GM18526 (cell line): ENCODE data around the gene UPF3A.

Source experiments
- POLR2A ChIP-seq: IDR thresholded peaks from 3 replicates; pipeline ENCODE4 v1.6.1; 2011; ENCODE audit not compliant: insufficient read length; ENCODE audit errors: extremely low read depth

The UPF3A gene

GRCh38 chr13:114284680-114285079 is 3.3 kb downstream of the UPF3A start:
- TF ChIP-seq POLR2A: no peak

- no peak for TF ChIP-seq POLR2A
These were observed 3.9 kb downstream of the UPF3A start for GRCh38 chr13:114285166-114285808.

DNA sequence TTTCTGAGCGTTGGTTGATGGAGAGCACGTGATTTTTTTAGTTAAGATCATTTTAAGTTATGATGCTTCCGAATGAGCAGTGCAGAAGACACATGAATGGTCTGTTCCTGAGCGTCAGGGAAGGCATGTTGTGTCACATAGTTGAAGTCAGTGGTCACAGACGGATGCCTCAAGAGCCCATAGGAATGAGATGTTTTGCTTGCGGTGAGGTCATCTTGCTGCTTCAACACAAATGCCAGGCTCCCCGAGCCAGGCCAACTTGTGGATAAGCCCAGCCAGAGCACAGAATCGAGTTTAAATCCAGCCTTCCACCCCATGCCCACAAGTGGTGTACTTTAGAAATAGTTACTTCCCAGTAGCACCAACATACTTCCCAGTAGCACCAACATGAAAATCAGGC is 5.4 kb downstream of the UPF3A start:
- no peak for TF ChIP-seq POLR2A

DNA sequence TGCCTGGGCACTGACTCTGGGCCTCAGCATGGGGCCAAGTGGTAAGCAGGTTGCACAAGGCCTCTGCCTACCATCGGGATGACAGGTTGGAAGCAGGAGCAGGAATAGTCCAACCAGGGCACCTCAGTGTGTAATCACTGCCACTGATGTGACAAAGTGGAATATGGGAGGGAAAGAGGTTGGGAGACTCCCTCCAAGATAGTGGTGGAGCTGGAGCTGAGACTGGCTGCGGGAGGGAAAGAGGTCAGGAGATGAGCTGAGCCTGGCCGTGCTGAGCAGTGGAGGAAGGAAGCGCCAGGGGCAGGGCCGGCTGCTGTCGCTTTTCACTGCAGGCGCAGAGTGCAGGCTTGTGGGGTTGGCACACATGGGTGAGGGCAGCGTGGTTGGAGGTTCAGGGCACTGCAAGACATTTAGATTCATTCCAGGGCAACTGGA is 6.8 kb downstream of the UPF3A start:
- TF ChIP-seq POLR2A: no peak

- no peak for TF ChIP-seq POLR2A
These were observed 15.0 kb downstream of the UPF3A start for GRCh38 chr13:114296448-114296847.

- no peak for TF ChIP-seq POLR2A
These were observed 15.5 kb downstream of the UPF3A start for GRCh38 chr13:114296902-114297301.

GRCh38 chr13:114298866-114299265 is 17.5 kb downstream of the UPF3A start:
- no peak for TF ChIP-seq POLR2A

DNA sequence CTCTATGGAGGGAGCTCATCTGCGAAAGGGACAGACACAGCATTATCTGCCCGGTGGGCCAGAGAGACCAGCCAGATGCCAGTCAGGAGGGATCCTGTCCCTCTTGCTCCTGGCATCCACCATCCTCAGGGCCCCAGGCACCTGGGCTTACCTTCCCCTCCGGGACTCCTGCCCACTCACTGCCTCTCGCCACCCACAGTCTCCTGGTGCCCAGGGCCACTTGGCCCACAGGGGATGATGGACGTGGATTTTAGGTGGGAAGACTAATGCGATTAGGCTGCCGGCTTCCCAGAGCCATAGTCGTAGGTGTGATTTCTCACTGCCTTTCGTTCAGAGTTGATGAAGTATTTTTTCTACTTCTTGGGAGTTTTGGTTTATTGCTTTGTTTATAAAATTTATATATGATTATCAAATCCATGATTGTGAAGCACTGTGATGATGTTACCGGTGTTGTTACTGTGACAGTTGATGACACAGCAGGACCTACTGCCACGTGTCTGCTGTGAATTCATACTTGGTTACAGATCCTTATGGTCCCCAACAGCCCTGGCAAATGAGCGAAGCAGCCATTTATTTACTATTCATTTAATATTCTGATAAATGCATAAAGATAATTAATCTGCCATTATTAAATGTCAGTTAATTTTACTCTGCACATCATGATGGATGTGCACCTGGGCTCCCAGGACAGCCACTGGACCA is 18.4 kb downstream of the UPF3A start:
- no peak for TF ChIP-seq POLR2A

DNA sequence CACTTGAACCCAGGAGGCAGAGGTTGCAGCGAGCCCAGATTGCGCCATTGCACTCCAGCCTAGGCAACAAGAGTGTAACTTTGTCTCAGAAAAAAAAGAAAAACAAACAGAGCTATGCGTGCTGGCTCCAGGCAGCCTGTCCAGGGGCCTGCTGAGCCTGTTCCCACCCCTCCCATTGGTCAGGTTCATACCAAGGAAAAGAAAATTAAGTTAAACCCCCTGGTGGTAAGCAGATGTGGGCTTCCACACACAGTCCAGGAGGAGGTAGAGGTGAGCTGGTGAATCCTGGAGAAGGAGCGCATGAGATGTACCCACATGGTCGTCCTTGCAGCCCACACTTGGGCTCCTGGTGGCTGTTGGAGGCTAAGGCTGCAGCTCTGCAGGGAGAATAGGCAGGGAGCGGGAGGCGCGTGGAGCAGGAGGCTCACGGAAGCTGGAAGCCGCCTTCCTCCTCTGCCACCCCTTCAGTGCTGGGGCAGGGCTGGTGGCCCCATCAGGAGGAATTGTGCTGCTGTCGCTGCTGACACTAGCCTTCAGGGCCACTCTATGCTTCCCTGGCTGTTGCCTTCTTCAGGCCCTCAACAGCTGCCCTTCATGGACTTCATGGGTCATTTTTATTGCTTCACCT is 22.4 kb downstream of the UPF3A start:
- TF ChIP-seq POLR2A: no peak

DNA sequence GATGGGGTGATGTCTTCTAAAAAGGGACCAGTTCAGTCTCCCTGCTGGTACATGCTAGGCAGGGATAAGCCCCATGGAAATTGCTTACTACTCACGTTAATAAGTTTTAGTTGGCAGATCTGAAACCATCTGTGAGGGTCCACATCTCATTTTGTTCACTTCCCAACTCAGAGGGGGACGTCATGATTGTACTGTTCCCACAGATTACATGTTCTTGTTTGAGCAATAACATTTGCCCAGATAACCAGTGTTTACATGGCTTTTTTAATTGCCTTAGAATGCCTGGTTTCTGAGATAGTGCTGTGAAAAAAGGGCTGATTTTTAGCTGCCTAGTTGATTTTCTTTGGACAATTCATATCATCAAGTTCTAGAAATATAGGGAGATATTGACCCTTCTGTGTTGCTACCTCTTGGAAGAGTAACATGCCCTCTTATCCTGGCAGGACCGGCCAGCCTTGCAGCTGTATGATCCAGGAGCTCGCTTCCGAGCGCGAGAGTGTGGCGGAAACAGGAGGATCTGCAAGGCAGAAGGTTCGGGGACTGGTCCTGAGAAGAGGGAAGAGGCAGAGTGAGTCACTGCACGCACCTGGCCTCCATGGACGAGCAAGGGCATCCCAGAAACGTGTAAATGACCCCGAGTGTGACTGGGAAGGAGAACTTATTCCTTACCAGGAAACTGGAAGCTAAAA is 23.1 kb downstream of the UPF3A start:
- TF ChIP-seq POLR2A: no peak

GRCh38 chr13:114309086-114309485 is 27.7 kb downstream of the UPF3A start:
- TF ChIP-seq POLR2A: no peak

DNA sequence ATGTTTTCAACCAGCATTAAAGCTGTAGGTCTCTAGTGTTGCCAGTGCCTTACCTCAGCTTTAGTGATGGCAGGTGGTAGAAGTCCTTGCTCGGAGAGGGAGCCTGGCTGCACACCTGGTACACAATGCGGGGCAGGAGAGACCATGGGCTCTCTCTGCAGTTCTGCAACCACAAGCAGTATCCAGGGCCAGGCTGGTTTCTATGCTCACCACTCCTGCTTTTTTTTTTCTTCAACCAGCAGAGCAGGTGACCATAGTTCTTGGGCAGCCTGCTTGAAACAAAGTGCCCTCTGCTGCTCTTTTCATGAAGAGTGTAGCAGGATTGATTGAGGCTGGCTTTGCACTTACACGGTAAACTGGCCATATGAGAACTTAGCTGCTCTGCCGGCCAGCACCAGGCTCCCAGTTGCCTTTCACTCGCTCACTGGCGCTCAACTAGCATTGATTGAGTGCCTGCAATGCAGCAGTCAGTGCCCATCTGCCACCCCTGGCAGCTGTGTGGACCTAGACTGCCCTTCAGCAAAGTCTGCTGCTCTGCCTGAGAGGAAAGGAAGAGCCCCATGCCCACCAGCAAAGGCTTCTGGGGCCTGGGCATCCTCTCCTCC is 28.5 kb downstream of the UPF3A start:
- no peak for TF ChIP-seq POLR2A

- TF ChIP-seq POLR2A: no peak
These were observed 29.6 kb downstream of the UPF3A start for GRCh38 chr13:114310956-114311355.

DNA sequence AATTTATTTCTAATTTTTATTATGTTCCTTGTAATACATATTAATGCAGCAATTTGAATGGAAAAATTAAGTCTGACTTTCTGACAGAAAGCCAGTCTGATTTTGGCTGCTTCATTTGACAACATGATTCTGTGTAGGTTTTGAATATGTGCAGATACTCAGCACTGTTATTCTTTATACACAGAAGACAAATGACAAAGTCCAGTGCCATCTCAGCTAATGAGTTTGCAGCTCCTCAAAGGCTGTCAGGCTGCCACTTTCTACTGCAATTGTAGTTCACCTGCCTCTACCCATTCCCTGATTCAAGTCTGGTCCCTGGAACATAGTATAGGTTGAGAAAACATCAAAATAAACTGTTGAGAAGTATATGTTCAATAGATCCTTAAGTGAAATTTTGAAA is 30.0 kb downstream of the UPF3A start:
- no peak for TF ChIP-seq POLR2A

DNA sequence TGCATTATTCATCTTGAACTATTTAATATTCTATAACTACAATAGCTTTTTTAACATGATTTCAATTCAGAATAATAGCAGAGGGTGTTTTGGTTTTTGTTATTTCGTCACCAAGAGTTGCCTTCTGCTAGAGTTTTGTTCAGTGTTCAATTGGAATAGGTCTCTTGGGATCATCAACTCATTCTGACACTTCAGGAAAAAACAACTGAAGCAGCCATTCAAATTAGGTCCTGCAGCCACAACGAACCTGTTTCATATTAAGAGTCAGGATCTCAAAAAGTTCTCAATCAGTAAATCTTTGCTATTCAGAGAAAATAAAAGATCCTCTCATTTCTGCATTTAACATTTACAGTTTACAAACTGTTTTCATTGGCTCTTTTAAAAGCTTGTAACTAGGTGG is 30.5 kb downstream of the UPF3A start:
- TF ChIP-seq POLR2A: no peak
